ENCODE data around the gene PRKAG2.

- no peak for TF ChIP-seq CTCF (conservative IDR thresholded peaks at IDR 0.05; ENCODE audit: low read depth, low read length)
- no peak for TF ChIP-seq EZH2 (IDR thresholded peaks at IDR 0.05; ENCODE audit: low read length, unreplicated experiment)
- TF ChIP-seq EZH2phosphoT487 (IDR thresholded peaks at IDR 0.05; ENCODE audit: borderline replicate concordance, low read length): no peak
Observed at GRCh38 chr7:151689196-151689971, 187.5 kb downstream of the PRKAG2 start.

Measured in PC-3 (cell line).